HEK293 (cell line): ENCODE results near the gene LAMTOR4.

ENCODE experiments used
- FEZF1 ChIP-seq: fragments of 450-650 bp; formaldehyde crosslinking; IDR thresholded peaks from 2 replicates; pipeline ENCODE4 v1.5.1; 2016; ENCODE audit warnings: missing biosample characterization, missing genetic modification characterization
- HOXA7 ChIP-seq: sonication (generic); formaldehyde crosslinking; IDR thresholded peaks from 2 replicates; pipeline ENCODE4 v1.8.1; 2022; ENCODE audit warnings: missing genetic modification reagents, borderline replicate concordance
- HOXC10 ChIP-seq: sonication (generic); formaldehyde crosslinking; IDR thresholded peaks from 2 replicates; pipeline ENCODE4 v1.8.1; 2023; ENCODE audit warnings: mild to moderate bottlenecking, missing genetic modification reagents
- HOXD13 ChIP-seq: sonication (generic); formaldehyde crosslinking; IDR thresholded peaks from 2 replicates; pipeline ENCODE4 v1.8.0; 2022; ENCODE audit warnings: missing genetic modification reagents, borderline replicate concordance
- KLF10 ChIP-seq: fragments of 450-650 bp; IDR thresholded peaks from 2 replicates; pipeline ENCODE4 v1.5.1; 2018; ENCODE audit warnings: missing biosample characterization, mild to moderate bottlenecking, missing genetic modification characterization
- KLF7 ChIP-seq: fragments of 450-650 bp; formaldehyde crosslinking; IDR thresholded peaks from 2 replicates; pipeline ENCODE4 v1.5.1; 2016; ENCODE audit warnings: missing biosample characterization, missing genetic modification characterization, borderline replicate concordance
- TCF7L2 ChIP-seq: IDR thresholded peaks from 2 replicates; pipeline ENCODE4 v1.6.1; 2011; ENCODE audit warnings: low read depth, mild to moderate bottlenecking, inconsistent platforms, low read length, moderate library complexity, borderline replicate concordance
- ZBTB20 ChIP-seq: fragments of 450-650 bp; formaldehyde crosslinking; IDR thresholded peaks from 2 replicates; pipeline ENCODE4 v1.5.1; 2016; ENCODE audit warnings: missing biosample characterization, missing genetic modification characterization
- ZBTB8A ChIP-seq: fragments of 450-650 bp; formaldehyde crosslinking; IDR thresholded peaks from 2 replicates; pipeline ENCODE4 v1.5.1; 2016; ENCODE audit warnings: missing biosample characterization, missing genetic modification characterization
- ZEB2 ChIP-seq: fragments of 450-650 bp; formaldehyde crosslinking; IDR thresholded peaks from 2 replicates; pipeline ENCODE4 v1.5.1; 2016; ENCODE audit warnings: missing biosample characterization, missing genetic modification characterization
- ZFP69B ChIP-seq: fragments of 450-650 bp; formaldehyde crosslinking; IDR thresholded peaks from 2 replicates; pipeline ENCODE4 v1.5.1; 2016; ENCODE audit warnings: missing biosample characterization, missing genetic modification characterization
- ZIC2 ChIP-seq: fragments of 450-650 bp; formaldehyde crosslinking; IDR thresholded peaks from 2 replicates; pipeline ENCODE4 v1.5.1; 2016; ENCODE audit warnings: missing biosample characterization, missing genetic modification characterization
- ZNF121 ChIP-seq: fragments of 450-650 bp; formaldehyde crosslinking; IDR thresholded peaks from 2 replicates; pipeline ENCODE4 v1.5.1; 2016; ENCODE audit warnings: missing biosample characterization, missing genetic modification characterization
- ZNF140 ChIP-seq: fragments of 450-650 bp; formaldehyde crosslinking; IDR thresholded peaks from 2 replicates; pipeline ENCODE4 v1.5.1; 2016; ENCODE audit warnings: missing biosample characterization, missing genetic modification characterization
- ZNF174 ChIP-seq: fragments of 450-650 bp; formaldehyde crosslinking; IDR thresholded peaks from 2 replicates; pipeline ENCODE4 v1.5.0; 2017; ENCODE audit warnings: missing biosample characterization, mild to moderate bottlenecking, missing genetic modification characterization
- ZNF19 ChIP-seq: fragments of 450-650 bp; formaldehyde crosslinking; IDR thresholded peaks from 2 replicates; pipeline ENCODE4; 2016; ENCODE audit warnings: missing biosample characterization, missing genetic modification characterization, low read depth
- ZNF2 ChIP-seq: fragments of 450-650 bp; formaldehyde crosslinking; IDR thresholded peaks from 2 replicates; pipeline ENCODE4 v1.5.1; 2016; ENCODE audit warnings: missing biosample characterization, missing genetic modification characterization
- ZNF341 ChIP-seq: fragments of 450-650 bp; formaldehyde crosslinking; IDR thresholded peaks from 2 replicates; pipeline ENCODE4; 2016; ENCODE audit warnings: low read depth, missing biosample characterization, missing genetic modification characterization
- ZNF391 ChIP-seq: fragments of 450-650 bp; formaldehyde crosslinking; IDR thresholded peaks from 2 replicates; pipeline ENCODE4 v1.5.1; 2016; ENCODE audit warnings: low read depth, missing biosample characterization, missing genetic modification characterization, borderline replicate concordance
- ZNF473 ChIP-seq: fragments of 450-650 bp; formaldehyde crosslinking; IDR thresholded peaks from 2 replicates; pipeline ENCODE4 v1.5.1; 2017; ENCODE audit warnings: missing biosample characterization, missing genetic modification characterization
- ZNF513 ChIP-seq: fragments of 450-650 bp; IDR thresholded peaks from 2 replicates; pipeline ENCODE4 v1.5.1; 2018; ENCODE audit warnings: missing biosample characterization, missing genetic modification characterization
- ZNF571 ChIP-seq: fragments of 450-650 bp; formaldehyde crosslinking; IDR thresholded peaks from 2 replicates; pipeline ENCODE4 v1.5.0; 2017; ENCODE audit warnings: missing biosample characterization, missing genetic modification characterization
- ZNF600 ChIP-seq: fragments of 450-650 bp; formaldehyde crosslinking; IDR thresholded peaks from 2 replicates; pipeline ENCODE4 v1.5.1; 2016; ENCODE audit warnings: missing biosample characterization, missing genetic modification characterization
- ZNF704 ChIP-seq: fragments of 450-650 bp; formaldehyde crosslinking; IDR thresholded peaks from 2 replicates; pipeline ENCODE4 v1.5.1; 2016; ENCODE audit warnings: missing biosample characterization, missing genetic modification characterization
- ZSCAN5A ChIP-seq: fragments of 450-650 bp; formaldehyde crosslinking; IDR thresholded peaks from 2 replicates; pipeline ENCODE4 v1.5.1; 2016; ENCODE audit warnings: missing biosample characterization, missing genetic modification characterization
- TF ChIP-seq, protein P1 (sequence below): fragments of 450-650 bp; formaldehyde crosslinking; optimal IDR thresholded peaks from 2 replicates; pipeline ENCODE3; 2016; ENCODE audit warnings: missing biosample characterization, mild to moderate bottlenecking, missing genetic modification characterization
- TF ChIP-seq, protein P2 (sequence below): fragments of 450-650 bp; formaldehyde crosslinking; IDR thresholded peaks from 2 replicates; pipeline ENCODE4 v1.5.0; 2017; ENCODE audit warnings: missing biosample characterization, missing genetic modification characterization, borderline replicate concordance
- TF ChIP-seq, protein P3 (sequence below): fragments of 450-650 bp; formaldehyde crosslinking; IDR thresholded peaks from 2 replicates; pipeline ENCODE4 v1.5.1; 2016; ENCODE audit warnings: missing biosample characterization, missing genetic modification characterization
- TF ChIP-seq, protein P4 (sequence below): fragments of 450-650 bp; formaldehyde crosslinking; IDR thresholded peaks from 2 replicates; pipeline ENCODE4 v1.5.1; 2016; ENCODE audit warnings: missing biosample characterization, missing genetic modification characterization
- TF ChIP-seq, protein P5 (sequence below): fragments of 450-650 bp; formaldehyde crosslinking; IDR thresholded peaks from 2 replicates; pipeline ENCODE4 v1.5.1; 2017; ENCODE audit warnings: missing biosample characterization, missing genetic modification characterization

LAMTOR4 gene

DNA sequence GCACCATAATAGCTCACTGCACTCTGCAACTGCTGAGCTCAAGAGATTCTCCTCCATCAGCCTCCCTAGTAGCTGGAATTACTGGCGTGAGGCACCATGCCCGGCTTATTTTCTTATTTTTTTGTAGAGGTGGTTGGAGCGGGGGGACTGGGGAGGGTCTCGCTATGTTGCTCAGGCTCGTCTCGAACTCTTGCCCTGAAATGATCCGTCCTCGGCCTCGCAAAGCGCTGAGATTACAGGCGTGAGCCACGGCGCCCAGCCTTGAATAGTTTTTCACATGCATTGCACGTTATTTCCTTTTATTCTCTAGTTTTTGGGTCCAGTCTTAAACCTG is 526 bp upstream of the LAMTOR4 start (continued):
- no peak for TF ChIP-seq ZNF704 (tag by site-specific recombination)
- TF ChIP-seq, protein P1, sequence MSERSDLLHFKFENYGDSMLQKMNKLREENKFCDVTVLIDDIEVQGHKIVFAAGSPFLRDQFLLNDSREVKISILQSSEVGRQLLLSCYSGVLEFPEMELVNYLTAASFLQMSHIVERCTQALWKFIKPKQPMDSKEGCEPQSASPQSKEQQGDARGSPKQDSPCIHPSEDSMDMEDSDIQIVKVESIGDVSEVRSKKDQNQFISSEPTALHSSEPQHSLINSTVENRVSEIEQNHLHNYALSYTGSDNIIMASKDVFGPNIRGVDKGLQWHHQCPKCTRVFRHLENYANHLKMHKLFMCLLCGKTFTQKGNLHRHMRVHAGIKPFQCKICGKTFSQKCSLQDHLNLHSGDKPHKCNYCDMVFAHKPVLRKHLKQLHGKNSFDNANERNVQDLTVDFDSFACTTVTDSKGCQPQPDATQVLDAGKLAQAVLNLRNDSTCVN (tag by site-specific recombination): no peak
- TF ChIP-seq ZEB2: no peak
- no peak for TF ChIP-seq HOXA7 (CRISPR knock-in tag)
- no peak for TF ChIP-seq ZBTB20 (tag by site-specific recombination)
- TF ChIP-seq ZNF600: no peak
- 0 out of 2 replicates have a peak, but pooled peaks have one; percentile 35 for TF ChIP-seq ZBTB8A
- TF ChIP-seq ZNF2: 0 out of 2 replicates have a peak, but pooled peaks have one; percentile 27
- no peak for TF ChIP-seq ZNF473 (tag by site-specific recombination)
- TF ChIP-seq ZNF174 (tag by site-specific recombination): no peak
- no peak for TF ChIP-seq ZNF571
- TF ChIP-seq, protein P2, sequence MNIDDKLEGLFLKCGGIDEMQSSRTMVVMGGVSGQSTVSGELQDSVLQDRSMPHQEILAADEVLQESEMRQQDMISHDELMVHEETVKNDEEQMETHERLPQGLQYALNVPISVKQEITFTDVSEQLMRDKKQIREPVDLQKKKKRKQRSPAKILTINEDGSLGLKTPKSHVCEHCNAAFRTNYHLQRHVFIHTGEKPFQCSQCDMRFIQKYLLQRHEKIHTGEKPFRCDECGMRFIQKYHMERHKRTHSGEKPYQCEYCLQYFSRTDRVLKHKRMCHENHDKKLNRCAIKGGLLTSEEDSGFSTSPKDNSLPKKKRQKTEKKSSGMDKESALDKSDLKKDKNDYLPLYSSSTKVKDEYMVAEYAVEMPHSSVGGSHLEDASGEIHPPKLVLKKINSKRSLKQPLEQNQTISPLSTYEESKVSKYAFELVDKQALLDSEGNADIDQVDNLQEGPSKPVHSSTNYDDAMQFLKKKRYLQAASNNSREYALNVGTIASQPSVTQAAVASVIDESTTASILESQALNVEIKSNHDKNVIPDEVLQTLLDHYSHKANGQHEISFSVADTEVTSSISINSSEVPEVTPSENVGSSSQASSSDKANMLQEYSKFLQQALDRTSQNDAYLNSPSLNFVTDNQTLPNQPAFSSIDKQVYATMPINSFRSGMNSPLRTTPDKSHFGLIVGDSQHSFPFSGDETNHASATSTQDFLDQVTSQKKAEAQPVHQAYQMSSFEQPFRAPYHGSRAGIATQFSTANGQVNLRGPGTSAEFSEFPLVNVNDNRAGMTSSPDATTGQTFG (tag by site-specific recombination): no peak
- TF ChIP-seq HOXD13 (CRISPR knock-in tag): no peak
- TF ChIP-seq FEZF1 (tag by site-specific recombination): no peak
- TF ChIP-seq TCF7L2: no peak
- TF ChIP-seq KLF7 (tag by site-specific recombination): peak; percentile 44; the same call in 1 of the 2 replicates
- 0 out of 2 replicates have a peak, but pooled peaks have one; percentile 20 for TF ChIP-seq ZNF121 (tag by site-specific recombination)
- peak; percentile 30; the same call in 1 of the 2 replicates for TF ChIP-seq KLF10
- TF ChIP-seq, protein P3, sequence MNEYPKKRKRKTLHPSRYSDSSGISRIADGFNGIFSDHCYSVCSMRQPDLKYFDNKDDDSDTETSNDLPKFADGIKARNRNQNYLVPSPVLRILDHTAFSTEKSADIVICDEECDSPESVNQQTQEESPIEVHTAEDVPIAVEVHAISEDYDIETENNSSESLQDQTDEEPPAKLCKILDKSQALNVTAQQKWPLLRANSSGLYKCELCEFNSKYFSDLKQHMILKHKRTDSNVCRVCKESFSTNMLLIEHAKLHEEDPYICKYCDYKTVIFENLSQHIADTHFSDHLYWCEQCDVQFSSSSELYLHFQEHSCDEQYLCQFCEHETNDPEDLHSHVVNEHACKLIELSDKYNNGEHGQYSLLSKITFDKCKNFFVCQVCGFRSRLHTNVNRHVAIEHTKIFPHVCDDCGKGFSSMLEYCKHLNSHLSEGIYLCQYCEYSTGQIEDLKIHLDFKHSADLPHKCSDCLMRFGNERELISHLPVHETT (tag by site-specific recombination): 0 out of 2 replicates have a peak, but pooled peaks have one; percentile 20
- no peak for TF ChIP-seq HOXC10 (CRISPR knock-in tag)
- TF ChIP-seq, protein P4, sequence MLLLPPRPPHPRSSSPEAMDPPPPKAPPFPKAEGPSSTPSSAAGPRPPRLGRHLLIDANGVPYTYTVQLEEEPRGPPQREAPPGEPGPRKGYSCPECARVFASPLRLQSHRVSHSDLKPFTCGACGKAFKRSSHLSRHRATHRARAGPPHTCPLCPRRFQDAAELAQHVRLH (tag by site-specific recombination): 0 out of 2 replicates have a peak, but pooled peaks have one; percentile 8
- no peak for TF ChIP-seq ZNF19 (tag by site-specific recombination)
- peak; percentile 71; the same call in 1 of the 2 replicates for TF ChIP-seq ZNF391 (tag by site-specific recombination)
- TF ChIP-seq, protein P5, sequence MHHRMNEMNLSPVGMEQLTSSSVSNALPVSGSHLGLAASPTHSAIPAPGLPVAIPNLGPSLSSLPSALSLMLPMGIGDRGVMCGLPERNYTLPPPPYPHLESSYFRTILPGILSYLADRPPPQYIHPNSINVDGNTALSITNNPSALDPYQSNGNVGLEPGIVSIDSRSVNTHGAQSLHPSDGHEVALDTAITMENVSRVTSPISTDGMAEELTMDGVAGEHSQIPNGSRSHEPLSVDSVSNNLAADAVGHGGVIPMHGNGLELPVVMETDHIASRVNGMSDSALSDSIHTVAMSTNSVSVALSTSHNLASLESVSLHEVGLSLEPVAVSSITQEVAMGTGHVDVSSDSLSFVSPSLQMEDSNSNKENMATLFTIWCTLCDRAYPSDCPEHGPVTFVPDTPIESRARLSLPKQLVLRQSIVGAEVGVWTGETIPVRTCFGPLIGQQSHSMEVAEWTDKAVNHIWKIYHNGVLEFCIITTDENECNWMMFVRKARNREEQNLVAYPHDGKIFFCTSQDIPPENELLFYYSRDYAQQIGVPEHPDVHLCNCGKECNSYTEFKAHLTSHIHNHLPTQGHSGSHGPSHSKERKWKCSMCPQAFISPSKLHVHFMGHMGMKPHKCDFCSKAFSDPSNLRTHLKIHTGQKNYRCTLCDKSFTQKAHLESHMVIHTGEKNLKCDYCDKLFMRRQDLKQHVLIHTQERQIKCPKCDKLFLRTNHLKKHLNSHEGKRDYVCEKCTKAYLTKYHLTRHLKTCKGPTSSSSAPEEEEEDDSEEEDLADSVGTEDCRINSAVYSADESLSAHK (tag by site-specific recombination): no peak
- no peak for TF ChIP-seq ZIC2
- no peak for TF ChIP-seq ZNF341 (tag by site-specific recombination)
- no peak for TF ChIP-seq ZNF140 (tag by site-specific recombination)
- no peak for TF ChIP-seq ZNF513 (tag by site-specific recombination)
- TF ChIP-seq ZSCAN5A (tag by site-specific recombination): 0 out of 2 replicates have a peak, but pooled peaks have one; percentile 50
- TF ChIP-seq ZFP69B (tag by site-specific recombination): no peak
